Astrocyte of the cerebellum (primary cell): ENCODE data around the gene SPOCK1.

ENCODE experiments used
- DNase-seq: peaks from one replicate; pipeline ENCODE4 v3.0.0-alpha.2; 2011; ENCODE audit warnings: low read depth
- H3K4me3 ChIP-seq: 2 replicates; pipeline ENCODE4 v1.5.1; 2011; ENCODE audit warnings: mild to moderate bottlenecking, low read depth, low read length, moderate library complexity
- CTCF ChIP-seq: IDR thresholded peaks from 2 replicates; pipeline ENCODE4 v1.5.1; 2012; ENCODE audit warnings: low read length, low read depth, moderate library complexity, mild to moderate bottlenecking; ENCODE audit errors: missing control alignments
- in situ Hi-C: cut with HindIII; loops from 2 replicates; pipeline ENCODE4 v1.10.0; 2017; ENCODE audit warnings: low sequenced_read_pairs

SPOCK1 gene

GRCh38 chr5:137098238-137098637, 400.9 kb downstream of the SPOCK1 start:
- no peak for TF ChIP-seq CTCF
- DNase-seq: no peak
- no peak overlapping the region for H3K4me3 ChIP-seq
- in situ Hi-C loops: no loop called here

- H3K4me3 ChIP-seq: no peak overlapping the region
- DNase-seq: no peak
- in situ Hi-C loops: no loop called here
- no peak for TF ChIP-seq CTCF
Observed at GRCh38 chr5:137097203-137097602, 401.9 kb downstream of the SPOCK1 start.

GRCh38 chr5:137096149-137097103, 402.7 kb downstream of the SPOCK1 start:
- no peak for TF ChIP-seq CTCF
- in situ Hi-C loops: no loop called here
- DNase-seq: no peak
- no peak overlapping the region for H3K4me3 ChIP-seq

- no peak for TF ChIP-seq CTCF
- in situ Hi-C loops: no loop called here
- DNase-seq: no peak
- no peak overlapping the region for H3K4me3 ChIP-seq
Observed at GRCh38 chr5:137095597-137095996, 403.5 kb downstream of the SPOCK1 start.

- in situ Hi-C loops: no loop called here
- no peak overlapping the region for H3K4me3 ChIP-seq
- DNase-seq: no peak
- no peak for TF ChIP-seq CTCF
Observed at GRCh38 chr5:137092831-137093230, 406.3 kb downstream of the SPOCK1 start.

- H3K4me3 ChIP-seq: no peak overlapping the region
- in situ Hi-C loops: no loop called here
- TF ChIP-seq CTCF: no peak
- no peak for DNase-seq
Observed at GRCh38 chr5:137091472-137091871, 407.7 kb downstream of the SPOCK1 start.
